ENCODE results near the gene PTGIS.

The PTGIS gene

GRCh38 chr20:49461894-49462620 lies 105.9 kb downstream of the PTGIS start:
- DNase-seq, result no peak

DNA sequence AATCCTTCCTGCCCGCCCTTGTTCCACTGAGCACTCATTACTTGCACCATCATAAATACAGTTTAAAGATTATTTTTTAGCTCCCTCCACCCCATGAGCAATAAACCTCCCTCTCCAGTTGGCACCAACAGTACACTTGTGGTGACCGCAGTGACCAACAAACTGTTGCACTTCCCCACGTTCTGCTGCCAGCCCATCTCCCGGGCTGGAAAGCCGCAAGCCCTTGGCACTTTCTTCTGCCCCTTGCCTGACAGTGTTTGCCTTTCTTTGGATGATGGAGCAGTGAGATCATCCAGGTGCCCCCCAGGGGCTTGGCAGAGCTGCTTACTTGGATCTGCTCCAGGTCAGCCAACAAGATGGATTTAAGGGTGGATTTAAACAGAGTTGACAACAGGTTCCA lies 107.0 kb downstream of the PTGIS start:
- no peak for DNase-seq

- no peak for DNase-seq
These were observed 107.8 kb downstream of the PTGIS start for GRCh38 chr20:49460131-49460530.

DNA sequence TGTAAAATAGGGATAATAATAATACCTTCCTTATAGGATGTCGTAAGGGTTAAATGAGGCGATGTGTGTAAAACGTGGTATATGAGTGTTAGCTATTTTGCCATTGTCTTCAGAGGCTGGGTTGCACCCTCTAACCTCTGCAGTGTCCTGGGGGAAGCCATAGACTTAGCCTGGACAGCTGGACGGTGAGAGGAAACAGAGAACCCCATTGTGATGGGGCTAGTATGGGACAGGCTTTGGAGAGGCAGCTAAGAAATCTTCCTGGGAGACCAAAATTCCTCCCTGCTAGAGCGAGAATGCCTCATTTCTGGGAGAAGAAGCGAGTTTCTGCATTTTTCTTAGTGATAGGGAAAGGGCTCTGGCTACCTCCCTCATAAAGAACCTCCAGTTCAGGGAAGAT lies 108.3 kb downstream of the PTGIS start:
- no peak for DNase-seq

DNA sequence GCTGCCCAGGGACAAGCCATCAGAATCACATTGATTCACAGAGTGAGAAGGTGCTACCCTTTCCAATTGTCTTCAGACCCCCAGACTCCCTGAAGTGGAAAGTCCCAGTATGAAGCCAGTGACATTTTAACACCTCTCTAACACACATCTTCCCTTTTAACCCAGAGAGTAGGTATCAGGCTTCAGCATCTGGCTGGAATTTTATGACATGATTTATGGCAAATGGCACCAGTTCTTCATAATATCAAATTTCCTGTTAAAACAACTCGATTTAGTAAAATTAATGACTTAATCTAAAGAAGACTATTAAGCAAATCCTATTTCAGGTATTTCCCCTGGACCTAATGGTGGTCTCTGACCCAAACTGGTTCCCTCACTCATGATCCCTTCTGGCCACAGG lies 110.5 kb downstream of the PTGIS start:
- no peak for DNase-seq

DNA sequence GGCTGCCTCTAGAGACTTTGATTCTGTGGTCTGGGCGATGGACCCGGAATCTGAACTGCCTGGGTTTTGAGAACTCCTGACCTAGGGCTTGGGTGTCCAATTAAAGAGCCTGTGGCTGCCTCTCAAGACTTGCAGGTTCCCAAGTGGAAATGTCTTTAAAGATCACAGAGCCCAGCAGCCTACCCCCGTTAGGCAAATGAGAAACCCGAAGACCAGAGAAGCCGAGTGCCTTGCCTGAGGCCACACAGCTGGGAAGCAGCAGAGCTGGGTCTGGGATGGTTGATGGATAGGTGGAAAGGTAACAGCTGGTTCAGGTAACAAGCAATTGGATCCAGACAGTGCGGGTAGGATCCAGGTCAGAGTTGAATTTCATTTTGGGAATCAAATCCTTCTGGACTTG lies 111.3 kb downstream of the PTGIS start:
- no peak for DNase-seq

DNA sequence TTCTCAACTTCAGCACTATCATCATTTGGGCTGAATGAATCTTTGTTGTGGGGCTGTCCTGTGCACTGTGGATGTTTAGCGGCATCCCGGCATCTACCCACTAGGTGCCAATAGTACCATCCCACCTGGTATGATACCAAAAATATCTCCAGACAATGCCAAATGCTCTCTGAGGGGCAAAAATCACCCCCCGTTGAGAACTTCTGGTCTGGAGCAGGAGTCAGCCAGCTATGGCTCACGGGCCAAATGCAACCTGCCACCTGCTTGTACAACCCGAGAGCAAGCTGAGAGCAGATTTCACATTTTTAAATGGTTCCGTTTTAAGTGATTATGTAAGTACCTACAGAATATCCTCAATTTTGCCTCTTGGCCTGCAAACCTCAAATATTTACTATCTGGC lies 112.2 kb downstream of the PTGIS start:
- DNase-seq, result no peak

Data from CD4-positive, alpha-beta T cell treated with Interleukin-4 for 1 hour (primary cell).